LNCaP clone FGC (cell line): Measurements from ENCODE around the gene COBL.

ENCODE experiments used
- DNase-seq: peaks from one replicate; pipeline ENCODE4 v3.0.0-alpha.2; 2011; ENCODE audit warnings: low read depth
- H3K4me3 ChIP-seq: 2 replicates; pipeline ENCODE4 v1.5.1; 2011; ENCODE audit warnings: mild to moderate bottlenecking, low read depth, low read length, control low read depth
- TF ChIP-seq, protein P1 (sequence below): IDR thresholded peaks from 2 replicates; pipeline ENCODE4 v1.5.1; 2012; ENCODE audit warnings: mild to moderate bottlenecking; ENCODE audit not compliant: control insufficient read depth, insufficient read depth; ENCODE audit errors: extremely low read depth

Gene COBL

GRCh38 chr7:51114501-51114900 lies 202.1 kb downstream of the COBL start:
- TF ChIP-seq, protein P1, sequence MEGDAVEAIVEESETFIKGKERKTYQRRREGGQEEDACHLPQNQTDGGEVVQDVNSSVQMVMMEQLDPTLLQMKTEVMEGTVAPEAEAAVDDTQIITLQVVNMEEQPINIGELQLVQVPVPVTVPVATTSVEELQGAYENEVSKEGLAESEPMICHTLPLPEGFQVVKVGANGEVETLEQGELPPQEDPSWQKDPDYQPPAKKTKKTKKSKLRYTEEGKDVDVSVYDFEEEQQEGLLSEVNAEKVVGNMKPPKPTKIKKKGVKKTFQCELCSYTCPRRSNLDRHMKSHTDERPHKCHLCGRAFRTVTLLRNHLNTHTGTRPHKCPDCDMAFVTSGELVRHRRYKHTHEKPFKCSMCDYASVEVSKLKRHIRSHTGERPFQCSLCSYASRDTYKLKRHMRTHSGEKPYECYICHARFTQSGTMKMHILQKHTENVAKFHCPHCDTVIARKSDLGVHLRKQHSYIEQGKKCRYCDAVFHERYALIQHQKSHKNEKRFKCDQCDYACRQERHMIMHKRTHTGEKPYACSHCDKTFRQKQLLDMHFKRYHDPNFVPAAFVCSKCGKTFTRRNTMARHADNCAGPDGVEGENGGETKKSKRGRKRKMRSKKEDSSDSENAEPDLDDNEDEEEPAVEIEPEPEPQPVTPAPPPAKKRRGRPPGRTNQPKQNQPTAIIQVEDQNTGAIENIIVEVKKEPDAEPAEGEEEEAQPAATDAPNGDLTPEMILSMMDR, result no peak
- H3K4me3 ChIP-seq, result no peak overlapping the region
- DNase-seq, result no peak

- no peak for DNase-seq
- TF ChIP-seq, protein P1, result no peak
- H3K4me3 ChIP-seq, result no peak overlapping the region
Observed at GRCh38 chr7:51113962-51114361, 202.6 kb downstream of the COBL start.

DNA sequence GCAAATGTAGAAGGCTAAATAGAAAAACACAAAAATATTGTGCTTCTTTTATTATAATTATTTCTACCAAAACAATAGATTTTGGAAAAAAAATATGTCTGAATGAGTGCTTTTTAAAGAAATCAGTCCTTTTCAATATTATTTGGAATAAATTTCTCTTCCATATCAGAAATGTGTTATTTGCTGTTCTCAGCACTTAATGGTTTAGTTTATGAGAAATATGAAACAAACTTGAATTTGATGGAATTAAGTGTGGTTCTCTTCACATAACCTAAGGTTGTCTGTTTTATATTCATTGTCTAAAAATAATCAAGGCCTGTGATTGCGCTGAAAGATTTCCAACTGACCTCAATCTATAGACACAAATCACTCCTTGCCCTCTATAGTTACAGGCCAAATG lies 203.0 kb downstream of the COBL start:
- TF ChIP-seq, protein P1, result no peak
- no peak overlapping the region for H3K4me3 ChIP-seq
- DNase-seq, result no peak

DNA sequence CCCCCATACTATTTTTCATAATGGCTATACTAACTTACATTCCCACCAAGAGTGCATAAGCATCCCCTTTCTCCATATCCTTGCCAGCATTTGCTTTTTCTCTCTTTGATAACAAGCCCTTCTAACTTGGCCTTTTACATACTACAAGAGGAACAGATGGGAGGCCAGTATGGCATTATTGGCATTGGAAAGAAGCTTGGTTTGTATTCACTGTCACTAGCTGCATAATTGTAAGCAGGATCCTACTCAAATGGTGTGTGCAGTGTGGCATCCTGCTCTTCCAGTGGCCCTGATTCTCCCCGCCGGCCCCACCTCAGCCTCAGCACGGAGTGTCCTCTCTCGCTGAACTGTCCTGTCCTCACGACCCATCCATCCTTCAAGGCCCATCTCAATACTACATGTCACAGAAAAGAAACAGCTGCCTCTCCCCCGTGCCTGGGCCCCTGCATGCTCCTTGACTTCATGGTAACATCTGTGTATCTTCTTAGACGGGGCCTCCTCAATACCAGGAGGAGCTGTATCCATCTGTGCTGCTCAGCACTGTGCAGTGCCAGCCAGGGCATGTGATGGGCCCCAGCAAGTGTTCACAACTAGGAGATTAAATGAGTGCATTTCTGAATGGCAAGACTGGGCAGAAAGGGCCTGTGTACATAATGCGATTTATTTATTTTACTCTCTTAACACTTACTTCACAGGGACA lies 205.2 kb downstream of the COBL start:
- no peak overlapping the region for H3K4me3 ChIP-seq
- no peak for DNase-seq
- TF ChIP-seq, protein P1, result no peak

DNA sequence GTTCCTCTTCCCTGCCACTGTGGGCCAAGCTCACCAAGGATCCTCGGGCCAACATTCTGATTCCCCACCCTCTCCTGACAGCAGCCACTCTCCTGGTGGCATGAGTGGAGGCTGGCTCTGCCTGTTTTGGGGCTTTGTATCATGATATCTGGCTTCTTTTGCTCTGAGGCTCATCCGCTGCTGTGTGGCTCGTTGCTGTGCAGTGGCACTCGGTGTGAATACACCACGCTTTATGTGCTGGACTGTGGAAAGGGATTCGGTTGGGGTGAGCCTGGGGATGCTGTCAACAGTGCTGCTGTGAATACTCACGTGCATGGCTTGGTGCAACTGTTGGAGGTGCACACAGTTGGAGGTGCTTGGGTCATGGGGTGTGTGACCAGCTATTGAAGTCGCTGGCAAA lies 208.5 kb downstream of the COBL start:
- TF ChIP-seq, protein P1, result no peak
- H3K4me3 ChIP-seq, result no peak overlapping the region
- no peak for DNase-seq

GRCh38 chr7:51104278-51104677 lies 212.3 kb downstream of the COBL start:
- H3K4me3 ChIP-seq, result no peak overlapping the region
- DNase-seq, result no peak
- TF ChIP-seq, protein P1, result no peak

DNA sequence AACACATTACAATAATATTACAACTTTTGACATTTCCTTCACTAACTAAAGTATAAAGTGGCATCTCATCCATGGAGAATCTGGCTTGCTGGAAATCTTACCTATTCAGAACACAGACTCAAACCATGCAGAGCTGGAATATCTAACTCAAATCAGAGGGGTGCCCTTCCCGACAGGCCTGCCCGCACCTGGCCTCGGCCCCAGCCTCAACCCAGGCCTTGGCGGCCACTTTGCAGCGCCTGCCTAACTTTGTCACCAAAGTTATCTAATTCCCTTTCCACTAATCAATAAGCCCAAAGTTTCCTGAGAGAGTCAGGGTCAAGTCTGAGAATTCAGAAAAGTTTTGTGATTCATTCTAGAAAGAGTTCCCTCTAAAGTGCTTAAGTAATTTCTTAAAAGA lies 212.9 kb downstream of the COBL start:
- DNase-seq, result no peak
- TF ChIP-seq, protein P1, result no peak
- no peak overlapping the region for H3K4me3 ChIP-seq
